Aorta (tissue), 5 donors: ENCODE results near the gene TCAF1. TPM values are rescaled to one million over a fixed set of nuclear protein-coding genes. Genes with fewer than 3 reads are reported as not detected.

Experiments used
- ATAC-seq: fragments of 200-7000 bp; cut with Tn5 transposase; one replicate; pipeline ENCODE4 v1.9.1; 2022; ENCODE audit warnings: moderate library complexity; ENCODE audit not compliant: low FRiP score
- DNase-seq, 2 donors: peaks; one replicate each; pipeline ENCODE4 v3.0.0-alpha.2; 2020
- H3K27ac ChIP-seq, 2 donors: one replicate each; pipeline ENCODE4 v1.5.1; 2013; ENCODE audit warnings: low read length in 2 of 2, mild to moderate bottlenecking in 2 of 2, moderate library complexity in 2 of 2, control low read depth in 1 of 2, inconsistent platforms in 1 of 2, low read depth in 1 of 2
- H3K27me3 ChIP-seq, 2 donors: one replicate each; pipeline ENCODE4 v1.6.1; 2013; ENCODE audit warnings: control low read depth in 1 of 2, low read length in 1 of 2, mild to moderate bottlenecking in 1 of 2, moderate library complexity in 1 of 2; ENCODE audit not compliant: insufficient read depth in 2 of 2, control insufficient read depth in 1 of 2
- H3K36me3 ChIP-seq, 2 donors: one replicate each; pipeline ENCODE4 v1.6.1; 2013; ENCODE audit warnings: control low read depth in 1 of 2, low read length in 1 of 2, mild to moderate bottlenecking in 1 of 2; ENCODE audit not compliant: insufficient read depth in 2 of 2, control insufficient read depth in 1 of 2
- H3K4me1 ChIP-seq, 2 donors: one replicate each; pipeline ENCODE4 v1.6.1; 2013; ENCODE audit warnings: low read length in 2 of 2, control low read depth in 1 of 2, mild to moderate bottlenecking in 1 of 2, moderate library complexity in 1 of 2; ENCODE audit not compliant: insufficient read depth in 2 of 2, control insufficient read depth in 1 of 2
- H3K4me3 ChIP-seq, 2 donors: one replicate each; pipeline ENCODE4 v1.5.1; 2013; ENCODE audit warnings: low read length in 2 of 2, control low read depth in 1 of 2, mild to moderate bottlenecking in 1 of 2
- H3K9me3 ChIP-seq: one replicate; pipeline ENCODE4 v1.6.1; 2013; ENCODE audit warnings: mild to moderate bottlenecking, low read length; ENCODE audit not compliant: control insufficient read depth
- whole genome bisulfite sequencing, 2 donors: extraction: QIAGEN DNeasy Blood & Tissue Kit; methylation state at CpG; one replicate each; pipeline ENCODE4 v1.1.7; 2013; 5-methylcytosine and 5-hydroxymethylcytosine counted together
- intact Hi-C, 2 donors: fragments of 100-400 bp; cut with DNase I; formaldehyde crosslinking; loops; one replicate each; pipeline versions ENCODE4 v1.14.2 to v1.15.0; 2022
- polyA plus RNA-seq, 2 donors: library from polyadenylated mRNA; stranded (reverse); fragments of 200-250 nt; gene quantifications; one replicate each; pipeline ENCODE4 v1.2.3, GENCODE V29; 2013
- total RNA-seq, 2 donors: library from RNA; stranded (reverse); fragmentation: NEBNext Ultra II Directional; extraction: Animal tissue kit (Norgen Biotek cat#: 25700); gene quantifications; one replicate each; pipeline ENCODE4 v1.2.1, GENCODE V29; 2021
- donor health status: healthy with polysubstance abuse.
- donor health status: Bipolar disorder and iron deficiency.
- donor health status: DM: no; HTN: no; CAD: no.
- donor health status: DM: no; HTN: no; CAD: no.
- donor health status: DM: yes; HTN: yes; CAD: no.

Gene TCAF1
- total and polyA plus RNA-seq, 4 donors = 7.5 to 58.6 (median 28.3) TPM

DNA sequence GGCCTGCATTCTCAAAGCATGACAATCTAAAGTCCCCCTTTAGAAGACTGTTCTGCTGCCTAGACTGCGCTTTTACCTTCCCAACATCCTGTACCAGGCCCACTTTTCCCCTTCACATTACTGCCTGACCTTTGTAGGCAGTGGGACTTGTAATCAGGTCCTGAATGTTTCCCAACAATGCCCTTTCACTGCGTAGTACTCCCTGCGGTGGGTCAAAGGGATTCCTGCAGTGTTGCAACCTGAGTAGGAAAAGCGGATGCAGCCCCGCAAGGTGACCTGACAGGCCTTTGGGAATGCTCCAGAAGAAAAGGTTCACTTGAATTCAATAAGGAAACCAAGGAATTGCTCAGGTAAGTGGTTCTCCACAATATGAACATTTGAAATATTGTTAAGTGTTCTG, 4.9 kb upstream of the TCAF1 start:
- intact Hi-C loops = loop anchor here in 1 of 2 donors (10.0 kb wide), 1 partner anchor 98 kb away; the partner anchor contains the start of gene OR6B1
- Histone ChIP-seq H3K27me3 (no peaks in the 10 kb centered on the region), H3K36me3 (no peaks in the 10 kb centered on the region), H3K4me3 (no peak overlapping the region), H3K4me1 (no peaks in the 10 kb centered on the region), H3K27ac (no peak overlapping the region), H3K9me3 (no peaks in the 10 kb centered on the region)
- ATAC-seq (no peak), DNase-seq (no peak)
- 98% methylated on average over 5 of the region's 5 CpGs for WGBS, 2 donors

DNA sequence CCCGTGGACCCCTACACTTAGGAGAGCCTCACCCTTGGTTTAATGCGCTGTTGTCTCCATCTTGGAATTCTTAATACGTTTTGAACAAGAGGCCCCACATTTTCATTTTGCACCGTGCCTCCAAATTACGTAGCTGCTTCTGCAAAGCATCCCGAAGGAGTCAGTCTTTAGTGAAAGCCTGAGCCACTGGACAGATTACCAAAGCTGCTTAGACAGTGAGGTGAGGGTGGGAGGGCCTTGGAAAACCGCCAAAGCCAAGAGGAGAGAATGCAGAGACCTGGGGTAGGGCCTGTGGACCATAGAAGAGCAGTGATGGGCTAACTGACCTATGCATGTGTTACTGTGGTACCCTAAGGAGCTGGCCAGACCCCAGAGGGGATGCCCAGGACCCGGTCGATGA, 4.2 kb upstream of the TCAF1 start:
- Histone ChIP-seq H3K27me3 (no peaks in the 10 kb centered on the region), H3K27ac (no peak overlapping the region), H3K9me3 (no peaks in the 10 kb centered on the region), H3K4me1 (no peaks in the 10 kb centered on the region), H3K36me3 (no peaks in the 10 kb centered on the region), H3K4me3 (no peak overlapping the region)
- intact Hi-C loops = loop anchor here in 1 of 2 donors (10.0 kb wide), 1 partner anchor 99 kb away; the partner anchor contains the start of gene OR6B1
- ATAC-seq (no peak), DNase-seq (no peak)
- 86% methylated on average over 9 of the region's 9 CpGs for WGBS, 2 donors

DNA sequence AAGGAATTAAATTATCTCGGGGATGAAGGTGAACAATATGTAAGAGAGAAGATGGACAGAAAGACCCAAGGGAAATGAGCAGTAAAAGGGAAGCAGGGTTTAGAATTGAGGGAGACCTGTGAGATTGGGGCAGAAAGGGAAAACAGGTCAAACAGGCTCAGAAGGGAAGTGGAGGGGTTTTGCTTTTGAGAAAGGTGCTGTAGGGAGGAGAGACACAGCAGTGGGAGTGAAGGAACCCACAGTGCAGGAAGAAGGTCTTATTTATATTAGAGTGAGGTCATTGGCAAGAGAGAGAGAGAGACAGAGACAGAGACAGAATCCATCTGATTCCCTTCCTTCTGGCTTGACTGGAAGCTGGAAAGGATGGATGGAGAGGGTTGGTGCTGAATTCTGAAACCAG, 3.5 kb upstream of the TCAF1 start:
- Histone ChIP-seq H3K4me3 (no peak overlapping the region), H3K36me3 (no peaks in the 10 kb centered on the region), H3K27ac (no peak overlapping the region), H3K9me3 (no peaks in the 10 kb centered on the region), H3K4me1 (no peaks in the 10 kb centered on the region), H3K27me3 (no peaks in the 10 kb centered on the region)
- 80 to 84% methylated on average over 1 of the region's 1 CpG for WGBS, 2 donors
- no peak for ATAC-seq
- no peak for DNase-seq
- intact Hi-C loops = loop anchor here in 1 of 2 donors (10.0 kb wide), 1 partner anchor 99 kb away; the partner anchor contains the start of gene OR6B1

DNA sequence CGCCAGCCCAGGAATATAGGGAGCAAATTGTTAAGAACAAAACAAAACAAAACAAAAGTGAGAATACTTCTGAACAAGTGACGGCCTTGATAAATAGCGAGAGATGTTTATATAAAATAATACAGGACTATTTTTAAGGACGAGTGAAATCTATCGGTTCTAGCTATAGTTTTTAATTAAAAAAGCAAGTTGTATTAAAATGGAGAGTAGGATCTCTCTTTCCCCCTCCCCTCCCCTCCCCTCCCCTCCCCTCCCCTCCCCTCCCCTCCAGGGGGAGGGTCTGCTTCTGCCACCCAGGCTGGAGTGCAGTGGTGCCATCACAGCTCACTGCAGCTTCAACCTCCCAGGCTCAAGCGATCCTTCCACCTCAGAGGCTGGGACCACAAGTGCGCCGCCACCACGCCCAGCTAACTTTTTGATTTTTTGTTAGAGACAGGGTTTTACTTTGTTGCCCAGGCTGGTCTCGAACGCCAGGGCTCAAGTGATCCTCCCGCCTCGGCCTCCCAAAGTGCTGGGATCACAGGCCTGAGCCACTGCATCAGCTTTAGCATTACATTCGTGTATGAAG, 440 bp upstream of the TCAF1 start:
- Histone ChIP-seq H3K4me1 (no peaks in the 10 kb centered on the region), H3K9me3 (no peaks in the 10 kb centered on the region), H3K36me3 (no peaks in the 10 kb centered on the region), H3K4me3 (no peak overlapping the region), H3K27ac (peak overlapping the region in 1 of 2 donors; percentile 32), H3K27me3 (no peaks in the 10 kb centered on the region)
- 62 to 63% methylated on average over 14 of the region's 14 CpGs for WGBS, 2 donors
- intact Hi-C loops = loop anchor here in 1 of 2 donors (10.0 kb wide), 1 partner anchor 102 kb away; the partner anchor contains the start of gene OR6B1
- peak in 1 of 2 donors; percentile 42 for DNase-seq
- ATAC-seq = no peak

DNA sequence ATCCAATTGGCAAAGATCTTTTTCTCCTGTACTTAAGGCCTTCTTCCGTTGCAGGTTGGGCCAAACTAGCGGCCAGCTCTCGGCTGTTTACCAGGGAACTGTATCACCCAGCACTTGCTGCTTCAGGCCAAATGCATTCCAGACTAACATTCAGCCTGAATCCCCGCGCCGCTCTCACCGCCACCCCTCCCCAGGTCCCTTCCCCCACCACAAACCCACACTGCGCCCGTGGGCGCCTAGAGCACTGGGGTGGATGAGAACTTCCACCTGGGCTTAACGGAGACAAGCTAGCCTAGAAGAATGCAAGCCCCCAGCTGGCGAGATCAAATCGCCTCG, 676 bp downstream of the TCAF1 start:
- Histone ChIP-seq H3K4me3 (peak overlapping the region; percentile 78 to 96), H3K27me3 (no peaks in the 10 kb centered on the region), H3K4me1 (no peaks in the 10 kb centered on the region), H3K9me3 (no peaks in the 10 kb centered on the region), H3K36me3 (no peaks in the 10 kb centered on the region), H3K27ac (peak overlapping the region; percentile 54 to 97)
- DNase-seq (peak; percentile 52 to 80), ATAC-seq (peak; percentile 72)
- intact Hi-C loops = loop anchor here in 1 of 2 donors (10.0 kb wide), 1 partner anchor 104 kb away; the partner anchor contains the start of gene OR6B1
- WGBS, 2 donors = 0 to 1% methylated on average over 14 of the region's 14 CpGs

DNA sequence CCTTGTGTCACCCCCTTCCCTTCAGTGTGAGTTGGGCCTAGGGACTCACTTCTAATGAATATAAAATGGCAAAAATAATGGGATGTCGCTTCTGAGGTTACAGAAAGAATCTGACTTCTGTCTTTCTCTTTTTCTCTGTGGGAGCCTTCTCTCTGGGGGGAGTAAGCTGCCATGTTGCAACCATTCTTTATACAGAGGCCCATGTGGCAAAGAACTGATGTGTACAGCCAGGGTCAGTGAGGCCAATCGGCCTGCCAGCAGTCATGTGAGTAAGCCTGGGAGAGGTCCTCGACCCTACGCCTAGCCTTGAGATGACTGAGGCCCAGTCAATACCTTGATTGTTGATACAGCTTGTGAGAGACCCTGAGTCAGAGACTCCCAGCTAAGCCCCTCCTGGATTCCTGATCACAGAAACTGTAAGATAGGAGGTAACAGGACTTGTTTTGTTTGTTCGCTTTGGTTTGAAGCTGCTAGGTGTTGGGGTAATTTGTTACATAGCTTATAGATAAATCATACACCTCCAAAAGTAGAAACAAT, 1.7 kb downstream of the TCAF1 start:
- Histone ChIP-seq H3K27ac (no peak overlapping the region), H3K4me3 (no peak overlapping the region), H3K4me1 (no peaks in the 10 kb centered on the region), H3K27me3 (no peaks in the 10 kb centered on the region), H3K9me3 (no peaks in the 10 kb centered on the region), H3K36me3 (no peaks in the 10 kb centered on the region)
- intact Hi-C loops = loop anchor here in 1 of 2 donors (10.0 kb wide), 1 partner anchor 105 kb away; the partner anchor contains the start of gene OR6B1
- DNase-seq (no peak), ATAC-seq (no peak)
- whole genome bisulfite sequencing, 2 donors = 48 to 49% methylated on average over 5 of the region's 5 CpGs

DNA sequence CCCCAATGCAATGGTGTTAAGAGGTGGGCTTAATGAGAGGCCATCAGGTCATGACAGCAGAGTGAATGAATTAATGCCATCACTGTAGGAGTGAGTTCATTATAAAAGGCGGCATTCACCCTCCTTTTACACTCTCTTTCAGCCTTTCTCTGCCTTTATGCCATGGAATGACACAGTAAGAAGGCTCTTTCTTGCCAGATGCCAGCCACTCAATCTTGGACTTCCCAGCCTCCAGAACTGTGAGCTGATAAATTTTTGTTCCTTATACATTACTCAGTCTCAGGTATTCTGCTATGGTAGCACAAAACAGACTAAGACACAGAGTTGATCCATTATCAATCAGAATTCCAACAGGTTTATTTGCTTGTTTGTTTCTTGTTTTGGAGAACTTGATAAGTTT, 3.2 kb downstream of the TCAF1 start:
- ATAC-seq (no peak), DNase-seq (no peak)
- 93 to 98% methylated on average over 1 of the region's 1 CpG for WGBS, 2 donors
- H3K4me3 ChIP-seq = no peak overlapping the region
- no peak overlapping the region for H3K27ac ChIP-seq
- H3K9me3 ChIP-seq = no peaks in the 10 kb centered on the region
- H3K4me1 ChIP-seq = no peaks in the 10 kb centered on the region
- no peaks in the 10 kb centered on the region for H3K27me3 ChIP-seq
- no peaks in the 10 kb centered on the region for H3K36me3 ChIP-seq
- intact Hi-C loops = no loop called here

DNA sequence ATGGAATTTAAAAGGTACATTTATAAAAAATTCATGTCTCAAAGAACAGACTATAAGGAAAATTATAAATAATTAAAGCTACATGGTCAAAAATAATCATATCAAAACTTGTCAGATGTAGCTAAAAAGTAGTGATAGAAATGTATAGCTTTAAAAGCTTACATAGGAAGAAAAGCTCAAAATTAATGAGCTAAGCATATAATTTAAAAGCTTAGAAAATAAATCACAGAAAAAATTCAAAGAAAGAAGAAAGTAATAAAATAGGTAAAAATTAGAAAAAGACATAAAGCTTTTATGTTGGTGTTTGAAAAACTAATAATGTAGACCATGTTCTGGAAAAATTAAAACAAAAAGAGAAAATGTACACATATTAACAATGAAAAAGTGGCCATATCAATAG, 5.3 kb downstream of the TCAF1 start:
- Histone ChIP-seq H3K27me3 (no peaks in the 10 kb centered on the region), H3K9me3 (no peaks in the 10 kb centered on the region), H3K36me3 (no peaks in the 10 kb centered on the region), H3K4me3 (no peak overlapping the region), H3K4me1 (no peaks in the 10 kb centered on the region), H3K27ac (no peak overlapping the region)
- intact Hi-C loops = no loop called here
- DNase-seq (no peak), ATAC-seq (no peak)
